Activated CD4-positive, alpha-beta memory T cell treated with anti-CD3 and anti-CD28 coated beads for 36 hours (primary cell): Measurements from ENCODE around the gene MAP3K12. TPM values are rescaled to one million over a fixed set of nuclear protein-coding genes. Genes with fewer than 3 reads are reported as not detected.
A peak's percentile ranks its signal among the peaks of the same experiment; 100 is the strongest.
"Not testable (repeated sequence)": the region's sequence is repeated elsewhere in the genome, so short reads cannot be mapped to it uniquely, and the experiment has no call there.

ENCODE experiments used
- CTCF ChIA-PET: fragments of 350-600 bp; sonication (Branson Sonifier 250); formaldehyde crosslinking; loops from one replicate; lab custom pipeline; 2021; ENCODE audit warnings: antibody characterized with exemption, inconsistent platforms; lab: Charles Lee
- POLR2A ChIA-PET: fragments of 350-600 bp; sonication (Branson Sonifier 250); formaldehyde crosslinking; loops from one replicate; lab custom pipeline; 2021; ENCODE audit warnings: antibody characterized with exemption; lab: Charles Lee
- DNase-seq: peaks from one replicate; pipeline ENCODE4 v3.0.0-alpha.2; 2020
- H3K27ac Mint-ChIP-seq: one replicate; pipeline ENCODE4 v1.8.0; 2021; ENCODE audit warnings: mixed read lengths
- H3K27me3 Mint-ChIP-seq: one replicate; pipeline ENCODE4 v1.8.0; 2021; ENCODE audit warnings: mixed read lengths
- H3K36me3 Mint-ChIP-seq: one replicate; pipeline ENCODE4 v1.8.0; 2021; ENCODE audit warnings: mixed read lengths
- H3K4me1 Mint-ChIP-seq: one replicate; pipeline ENCODE4 v1.8.0; 2021; ENCODE audit warnings: low read depth, mixed read lengths
- H3K4me3 Mint-ChIP-seq: one replicate; pipeline ENCODE4 v1.8.0; 2021; ENCODE audit warnings: mild to moderate bottlenecking, mixed read lengths
- H3K9me3 Mint-ChIP-seq: one replicate; pipeline ENCODE4 v1.8.0; 2021; ENCODE audit warnings: mixed read lengths
- intact Hi-C: fragments of 100-400 bp; cut with micrococcal nuclease; formaldehyde crosslinking; loops from one replicate; pipeline ENCODE4 v1.15.1; 2023
- total RNA-seq, 2 experiments: library from RNA; stranded (reverse); gene quantifications; one replicate each; pipeline ENCODE4 v1.2.3, GENCODE V29; 2021

Gene MAP3K12
- total RNA-seq, 2 experiments from 2014 or later, result 13.0 to 14.7 TPM

GRCh38 chr12:53452159-53453077 is 46.8 kb downstream of the MAP3K12 start:
- POLR2A ChIA-PET, result interaction anchor here (1.0 to 4.0 kb wide), 2 partner anchors 23 to 48 kb away, joined by 3 to 53 read pairs; no protein-coding TSS in a partner anchor
- intact Hi-C loops, result loop anchor here (1.0 to 5.0 kb wide), 4 partner anchors 22 to 230 kb away; partner anchors contain the start of gene ATP5MC2

GRCh38 chr12:53451661-53452158 is 47.5 kb downstream of the MAP3K12 start, which contains the start of gene PCBP2:
PCBP2 (plus strand) TSS chr12:53452102; CDS start chr12:53454801, 2,699 bp downstream.
- ChIA-PET CTCF (interaction anchor here (1.0 to 1.4 kb wide), 2 partner anchors 42 to 99 kb away, joined by 3 to 7 read pairs; no protein-coding TSS in a partner anchor), POLR2A (interaction anchor here (0.7 kb wide), 1 partner anchor 22 kb away, joined by 3 read pairs; no protein-coding TSS in a partner anchor)
- intact Hi-C loops, result loop anchor here (1.0 to 5.0 kb wide), 9 partner anchors 10 to 271 kb away; partner anchors contain the start of genes AAAS, ATP5MC2, CSAD and PRR13
- peak within 1 kb of the TSS; percentile 98 for H3K27ac Mint-ChIP-seq
- H3K4me3 Mint-ChIP-seq, result peak within 1 kb of the TSS; percentile 94
- peak; percentile 99 for DNase-seq
- no peaks in the 10 kb centered on the region for H3K27me3 Mint-ChIP-seq
- H3K9me3 Mint-ChIP-seq, result no peaks in the 10 kb centered on the region
- peaks cover 51% of the 10 kb centered on the region for H3K36me3 Mint-ChIP-seq
- H3K4me1 Mint-ChIP-seq, result peaks cover 23% of the 10 kb centered on the region

More at GRCh38 chr12:53452159-53453077, 46.8 kb downstream of the MAP3K12 start:
- H3K4me3 Mint-ChIP-seq, result peak overlapping the region; percentile 94
- H3K9me3 Mint-ChIP-seq, result no peaks in the 10 kb centered on the region
- peaks cover 23% of the 10 kb centered on the region for H3K4me1 Mint-ChIP-seq
- H3K27ac Mint-ChIP-seq, result peak overlapping the region; percentile 98
- no peaks in the 10 kb centered on the region for H3K27me3 Mint-ChIP-seq
- DNase-seq, result peak; percentile 78
- CTCF ChIA-PET, result interaction anchor here (0.8 to 4.0 kb wide), 4 partner anchors 12 to 100 kb away, joined by 3 to 13 read pairs (median 4); no protein-coding TSS in a partner anchor
- peaks cover 54% of the 10 kb centered on the region for H3K36me3 Mint-ChIP-seq

- intact Hi-C loops, result loop anchor here (1.0 to 5.0 kb wide), 7 partner anchors 10 to 271 kb away; partner anchors contain the start of genes AAAS, ATP5MC2, CSAD and PRR13
- Mint-ChIP-seq H3K36me3 (peaks cover 50% of the 10 kb centered on the region), H3K27me3 (no peaks in the 10 kb centered on the region), H3K4me1 (peaks cover 25% of the 10 kb centered on the region), H3K9me3 (no peaks in the 10 kb centered on the region), H3K4me3 (no peak overlapping the region), H3K27ac (no peak overlapping the region)
- POLR2A ChIA-PET, result interaction anchor here (0.7 kb wide), 1 partner anchor 23 kb away, joined by 3 read pairs; no protein-coding TSS in a partner anchor
- no peak for DNase-seq
- CTCF ChIA-PET, result interaction anchor here (1.0 to 1.4 kb wide), 2 partner anchors 43 to 99 kb away, joined by 3 to 7 read pairs; no protein-coding TSS in a partner anchor
These were observed 48.3 kb downstream of the MAP3K12 start for GRCh38 chr12:53450936-53451335.

GRCh38 chr12:53444593-53445325 is 54.5 kb downstream of the MAP3K12 start:
- DNase-seq, H3K9me3 Mint-ChIP-seq, intact Hi-C loops, H3K27me3 Mint-ChIP-seq, POLR2A ChIA-PET, H3K4me3 Mint-ChIP-seq: not testable (repeated sequence)
- CTCF ChIA-PET, result interaction anchor here (0.7 kb wide), 1 partner anchor 258 kb away, joined by 5 read pairs; no protein-coding TSS in a partner anchor
- H3K4me1 Mint-ChIP-seq, result peaks cover 37% of the 10 kb centered on the region
- peaks cover 37% of the 10 kb centered on the region for H3K36me3 Mint-ChIP-seq
- H3K27ac Mint-ChIP-seq, result peak overlapping the region; percentile 23

GRCh38 chr12:53443955-53444354 is 55.3 kb downstream of the MAP3K12 start:
- Mint-ChIP-seq H3K36me3 (peaks cover 37% of the 10 kb centered on the region), H3K9me3 (no peaks in the 10 kb centered on the region), H3K27me3 (no peaks in the 10 kb centered on the region), H3K4me3 (peak overlapping the region; percentile 2), H3K27ac (peak overlapping the region; percentile 26), H3K4me1 (peaks cover 37% of the 10 kb centered on the region)
- ChIA-PET CTCF (no interaction called here), POLR2A (no interaction called here)
- intact Hi-C loops, result no loop called here
- DNase-seq, result no peak

GRCh38 chr12:53441040-53441833 is 58.0 kb downstream of the MAP3K12 start, which contains the start of gene PRR13:
PRR13 (plus strand) TSS chr12:53441734; CDS start chr12:53442715, 981 bp downstream.
- H3K4me1 Mint-ChIP-seq, result peaks cover 37% of the 10 kb centered on the region
- DNase-seq, result peak; percentile 100
- CTCF ChIA-PET, result interaction anchor here (0.6 to 2.5 kb wide), 6 partner anchors 15 to 120 kb away, joined by 3 to 14 read pairs (median 4); partner anchors contain the start of gene AAAS
- no peaks in the 10 kb centered on the region for H3K27me3 Mint-ChIP-seq
- H3K27ac Mint-ChIP-seq, result peak within 1 kb of the TSS; percentile 93
- no peaks in the 10 kb centered on the region for H3K9me3 Mint-ChIP-seq
- intact Hi-C loops, result loop anchor here (1.0 kb wide), 6 partner anchors 10 to 142 kb away; partner anchors contain the start of gene MYG1
- peak within 1 kb of the TSS; percentile 97 for H3K4me3 Mint-ChIP-seq
- peaks cover 25% of the 10 kb centered on the region for H3K36me3 Mint-ChIP-seq
- POLR2A ChIA-PET, result interaction anchor here (1.0 to 1.6 kb wide), 5 partner anchors 33 to 120 kb away, joined by 3 to 6 read pairs (median 3); partner anchors contain the start of genes AAAS and TARBP2

- H3K27ac Mint-ChIP-seq, H3K9me3 Mint-ChIP-seq, H3K4me3 Mint-ChIP-seq, intact Hi-C loops, H3K27me3 Mint-ChIP-seq, DNase-seq: not testable (repeated sequence)
- Mint-ChIP-seq H3K4me1 (peaks cover 24% of the 10 kb centered on the region), H3K36me3 (peaks cover 14% of the 10 kb centered on the region)
- ChIA-PET CTCF (interaction anchor here (0.9 to 2.5 kb wide), 2 partner anchors 18 to 87 kb away, joined by 4 to 14 read pairs; no protein-coding TSS in a partner anchor), POLR2A (interaction anchor here (0.7 kb wide), 1 partner anchor 20 kb away, joined by 3 read pairs; no protein-coding TSS in a partner anchor)
These were observed 59.7 kb downstream of the MAP3K12 start for GRCh38 chr12:53439582-53439981.

GRCh38 chr12:53435326-53435725 is 63.9 kb downstream of the MAP3K12 start:
- H3K27me3 Mint-ChIP-seq, intact Hi-C loops, H3K27ac Mint-ChIP-seq, H3K4me1 Mint-ChIP-seq, H3K9me3 Mint-ChIP-seq, H3K36me3 Mint-ChIP-seq, POLR2A ChIA-PET, H3K4me3 Mint-ChIP-seq, DNase-seq: not testable (repeated sequence)
- CTCF ChIA-PET, result interaction anchor here (0.7 kb wide), 1 partner anchor 55 kb away, joined by 3 read pairs; the partner anchor contains the start of gene SP1

- POLR2A ChIA-PET, result interaction anchor here (1.3 kb wide), 1 partner anchor 24 kb away, joined by 3 read pairs; no protein-coding TSS in a partner anchor
- H3K36me3 Mint-ChIP-seq, result no peaks in the 10 kb centered on the region
- intact Hi-C loops, result no loop called here
These were observed 68.1 kb downstream of the MAP3K12 start for GRCh38 chr12:53431187-53431586.

GRCh38 chr12:53430116-53430515 is 69.1 kb downstream of the MAP3K12 start:
- ChIA-PET POLR2A (no interaction called here), CTCF (interaction anchor here (0.6 to 2.5 kb wide), 6 partner anchors 10 to 364 kb away, joined by 3 to 10 read pairs (median 5); no protein-coding TSS in a partner anchor)
- no peak for DNase-seq
- no peaks in the 10 kb centered on the region for H3K27me3 Mint-ChIP-seq
- H3K9me3 Mint-ChIP-seq, result no peaks in the 10 kb centered on the region
- no peaks in the 10 kb centered on the region for H3K36me3 Mint-ChIP-seq
- H3K27ac Mint-ChIP-seq, result no peak overlapping the region
- H3K4me3 Mint-ChIP-seq, result no peak overlapping the region
- peaks cover 14% of the 10 kb centered on the region for H3K4me1 Mint-ChIP-seq
- intact Hi-C loops, result no loop called here

More at GRCh38 chr12:53431187-53431586, 68.1 kb downstream of the MAP3K12 start:
- Mint-ChIP-seq H3K4me1 (peaks cover 14% of the 10 kb centered on the region), H3K9me3 (no peaks in the 10 kb centered on the region), H3K27ac (no peak overlapping the region), H3K4me3 (no peak overlapping the region), H3K27me3 (no peaks in the 10 kb centered on the region)
- DNase-seq, result no peak
- CTCF ChIA-PET, result interaction anchor here (0.9 to 2.5 kb wide), 4 partner anchors 78 to 110 kb away, joined by 3 to 10 read pairs (median 5); no protein-coding TSS in a partner anchor
